Measurements from ENCODE around the gene CSF3.

Gene CSF3

DNA sequence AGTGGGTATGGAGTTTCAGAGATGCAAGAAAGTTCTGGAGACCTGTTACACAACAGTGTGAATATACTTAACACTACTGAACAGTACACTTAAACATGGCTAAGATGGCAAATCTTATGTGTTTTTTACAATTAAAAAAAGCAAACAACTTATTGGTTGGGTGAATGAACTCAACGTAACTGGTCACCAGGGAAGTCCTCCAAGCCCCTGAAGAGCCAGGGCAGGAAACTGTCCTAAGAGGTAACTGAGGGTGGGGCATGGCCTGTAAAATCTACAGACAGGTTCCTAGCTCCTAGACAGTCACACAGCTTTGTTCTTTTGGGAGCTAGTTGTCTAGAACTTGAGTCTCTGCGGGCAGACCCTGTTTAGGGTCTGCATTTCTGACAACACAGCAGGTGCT is 10.3 kb downstream of the CSF3 start:
- FAIRE-seq: no peak

DNA sequence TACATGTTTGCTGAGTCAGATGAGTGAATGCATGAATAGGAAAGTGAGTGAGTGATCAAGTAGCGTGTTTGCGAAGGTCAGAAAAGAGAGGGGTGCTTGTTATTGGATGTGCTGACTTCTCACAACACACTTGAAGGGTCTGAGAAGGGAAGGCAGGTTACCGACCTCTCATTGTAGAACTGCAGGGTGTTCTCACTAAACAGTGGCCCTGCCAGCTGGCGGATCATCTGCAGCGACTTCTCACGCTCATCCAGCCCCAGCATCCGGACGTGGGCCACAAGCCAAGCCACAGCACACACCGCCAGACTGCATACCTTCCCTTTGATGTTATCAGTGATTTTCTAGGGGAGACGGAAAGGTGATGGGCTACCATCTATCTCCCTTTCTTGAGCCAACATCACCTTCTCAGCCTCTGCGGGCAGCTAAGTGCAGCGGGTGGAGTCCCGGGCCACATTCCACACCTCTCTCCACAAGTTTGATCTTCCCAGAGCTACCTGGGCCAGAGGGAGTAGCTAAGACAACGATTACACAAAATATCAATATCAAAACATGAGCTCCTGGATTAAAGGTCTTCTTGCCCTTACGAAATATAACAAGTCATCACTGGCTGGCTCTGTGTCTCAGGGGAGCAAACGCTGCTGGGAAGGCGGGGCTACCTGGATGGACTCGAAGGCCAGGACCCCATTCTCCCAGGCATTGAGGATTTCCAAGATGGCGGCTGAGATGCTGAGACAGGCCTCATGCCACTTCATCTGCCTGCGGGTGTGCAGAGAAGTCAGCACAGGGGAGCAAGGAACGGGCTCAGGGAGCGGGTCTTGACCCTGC is 11.0 kb downstream of the CSF3 start:
- no peak for FAIRE-seq

GRCh38 chr17:40026816-40027613 is 11.8 kb downstream of the CSF3 start:
- no peak for FAIRE-seq

DNA sequence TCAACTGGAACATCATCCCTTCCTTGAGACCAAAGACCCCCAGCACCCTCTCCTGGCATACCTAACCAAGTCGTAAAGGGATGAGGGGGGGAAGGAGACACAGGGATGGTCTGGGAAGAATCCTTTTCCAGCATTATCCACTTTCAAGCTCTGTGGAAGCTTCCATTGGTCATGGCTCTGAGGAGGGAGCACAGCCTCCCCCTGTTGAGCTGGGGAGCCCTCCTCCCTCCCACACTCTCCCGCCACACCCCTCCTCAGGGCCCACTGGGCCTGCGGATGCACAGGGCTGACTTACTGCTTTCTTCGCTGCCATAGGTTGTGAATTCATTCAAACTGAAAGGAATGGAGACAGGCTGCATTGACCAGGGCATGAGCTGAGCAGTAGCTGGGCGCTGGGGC is 12.4 kb downstream of the CSF3 start:
- FAIRE-seq: no peak

DNA sequence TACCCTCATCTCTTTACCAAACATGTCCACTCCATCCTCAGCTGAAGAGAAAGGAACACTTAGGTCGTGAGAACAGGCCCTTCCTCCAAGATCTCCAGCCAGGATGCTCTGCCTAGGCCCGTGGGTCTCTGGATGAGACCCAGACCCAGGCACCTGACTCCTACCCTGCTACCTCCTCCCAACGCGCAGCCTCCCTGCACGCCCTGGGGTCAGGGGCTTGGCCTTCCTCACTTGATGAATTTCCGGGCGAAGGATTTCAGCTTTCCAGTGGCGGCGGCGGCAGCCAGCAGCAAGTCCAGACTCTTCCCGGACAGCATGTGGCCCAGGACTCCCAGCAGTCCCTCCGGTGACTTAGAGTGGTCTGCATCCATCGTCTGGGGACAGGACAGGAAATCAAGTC is 13.4 kb downstream of the CSF3 start:
- FAIRE-seq: no peak

DNA sequence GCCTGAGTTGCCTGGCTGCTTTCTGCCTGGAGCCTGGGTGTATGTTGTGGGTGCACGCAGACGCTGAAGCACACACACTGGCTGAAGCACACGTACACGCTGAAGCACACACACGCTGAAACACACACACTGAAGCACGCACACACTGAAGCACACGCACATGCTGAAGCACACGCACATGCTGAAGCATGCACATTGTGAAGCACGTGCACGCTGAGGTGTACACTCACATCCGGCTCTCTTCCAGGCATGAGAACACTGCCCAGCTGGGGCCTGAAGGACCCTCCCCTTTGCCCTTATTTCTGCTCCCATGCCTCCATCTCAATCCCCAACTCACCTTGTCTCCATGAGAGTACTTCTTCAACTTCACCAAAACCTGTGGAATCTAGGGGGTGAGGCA is 16.5 kb downstream of the CSF3 start:
- FAIRE-seq: no peak

DNA sequence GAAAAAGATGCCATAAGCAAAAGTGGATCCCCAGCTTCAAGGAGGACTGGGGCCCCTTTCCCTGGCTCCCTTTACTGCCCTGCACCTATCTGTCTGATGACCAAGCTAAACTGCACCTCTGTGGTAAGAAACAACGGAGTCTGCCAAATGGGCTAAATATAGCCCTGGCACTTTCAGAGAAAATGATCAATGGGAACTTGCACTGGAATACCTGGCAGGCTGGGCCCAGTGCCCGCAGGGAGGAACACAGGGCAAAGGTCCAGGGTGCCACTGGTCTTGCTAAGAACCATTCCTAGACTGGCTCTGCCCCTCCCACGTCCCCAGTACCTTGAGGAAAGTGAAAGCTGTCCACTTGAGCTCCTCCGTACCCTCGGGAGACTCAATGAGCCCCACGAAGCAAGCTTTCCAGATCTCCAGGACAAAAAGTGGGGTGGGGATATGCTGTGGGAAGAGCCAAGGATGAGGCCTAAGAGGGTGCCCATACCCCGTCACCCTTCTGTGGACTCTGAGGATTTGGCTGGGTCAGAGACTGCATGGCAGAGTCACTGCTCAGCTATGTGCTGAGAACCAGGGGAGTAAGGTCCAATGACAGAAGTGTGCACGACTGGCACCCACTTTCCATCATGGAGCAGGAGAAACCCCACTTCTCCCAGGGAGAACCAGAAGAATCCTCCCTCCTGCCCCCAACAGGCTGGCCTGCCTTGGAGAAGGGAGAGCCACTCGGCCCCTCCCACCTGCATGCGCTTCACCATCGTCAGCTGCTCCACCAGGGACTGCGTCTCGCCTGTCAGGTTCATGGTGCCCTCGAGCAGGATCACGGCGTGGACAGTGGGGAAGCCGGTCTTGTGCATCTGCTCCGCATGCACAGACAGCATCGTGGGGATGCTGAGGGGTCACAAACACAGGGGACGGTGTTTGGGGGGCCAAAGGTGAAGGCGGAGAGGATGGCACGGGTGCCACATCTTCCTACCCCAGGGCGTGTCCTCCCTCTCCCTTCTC is 17.4 kb downstream of the CSF3 start:
- FAIRE-seq: no peak

DNA sequence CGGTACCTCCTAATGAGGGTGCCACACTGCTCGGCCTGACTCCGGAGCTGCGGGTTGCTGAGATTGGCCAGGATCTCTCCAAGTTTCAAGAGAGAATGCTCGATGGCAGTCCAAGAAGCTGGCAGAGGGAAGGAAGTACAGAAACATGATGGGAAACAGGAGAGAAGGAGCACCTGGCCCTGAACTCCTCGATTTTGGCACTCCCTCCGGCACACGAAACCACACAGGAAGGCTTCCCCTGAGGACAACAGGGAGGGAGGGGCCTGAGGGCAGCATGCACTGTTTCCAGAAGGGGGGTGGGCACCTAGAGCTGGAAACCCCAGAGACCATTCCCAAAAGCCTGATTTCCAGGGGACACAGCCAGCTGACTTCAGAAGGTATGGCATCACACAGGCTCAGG is 18.1 kb downstream of the CSF3 start:
- no peak for FAIRE-seq

DNA sequence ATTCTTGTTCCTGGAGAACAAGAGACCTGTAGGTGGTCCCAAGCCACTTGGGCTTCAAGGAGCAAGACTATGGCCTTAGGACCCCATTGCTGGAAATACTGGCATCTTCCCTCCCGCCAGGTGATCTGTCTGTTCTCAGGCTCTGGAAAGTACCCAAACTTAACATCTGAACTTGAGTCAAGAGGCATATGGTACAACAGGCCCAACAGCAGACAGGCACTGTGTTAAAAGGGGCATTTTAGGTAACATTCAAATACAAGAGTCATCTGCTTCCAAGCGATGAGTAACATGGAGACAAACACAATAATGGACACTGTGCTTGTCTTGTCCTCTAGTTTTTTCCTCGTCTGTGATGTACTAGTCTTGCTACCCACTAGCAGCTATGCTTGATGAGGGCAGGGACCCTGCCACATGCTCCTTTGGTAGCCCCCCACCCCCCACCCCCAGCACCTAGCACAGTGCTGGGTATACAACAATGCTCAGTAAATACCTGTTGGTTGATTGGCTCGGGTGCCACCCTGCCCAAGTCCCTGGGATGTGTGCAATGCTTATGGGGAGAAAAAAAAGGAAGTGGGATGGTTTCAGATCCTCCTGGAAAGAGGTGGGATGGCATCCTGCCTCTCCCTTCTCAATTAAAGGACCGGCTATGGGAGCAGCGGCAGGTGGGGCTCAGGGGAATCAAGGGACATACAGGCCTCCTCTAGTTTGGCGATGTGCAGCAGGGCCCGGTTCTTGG is 19.4 kb downstream of the CSF3 start:
- FAIRE-seq: no peak

DNA sequence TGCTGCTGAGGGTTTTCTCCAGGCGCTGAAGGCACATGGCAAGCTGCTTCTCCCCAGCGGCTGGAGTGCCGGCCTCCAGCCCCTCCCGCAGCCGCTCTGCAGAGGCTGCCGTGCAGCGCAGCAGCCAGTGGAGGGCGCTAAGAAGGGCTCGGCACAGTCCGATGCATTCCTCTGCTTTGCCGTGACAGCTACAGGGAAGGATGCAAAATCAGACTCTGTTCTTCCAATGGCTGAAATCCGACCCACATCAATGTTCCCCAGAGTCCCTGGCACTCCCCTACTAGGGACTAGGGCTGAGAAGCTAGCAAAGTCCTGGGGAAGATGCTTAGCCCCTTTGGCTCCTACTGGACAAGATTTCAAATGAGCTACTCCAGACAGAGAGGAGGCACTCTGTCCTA is 19.9 kb downstream of the CSF3 start:
- FAIRE-seq: no peak

GRCh38 chr17:40038882-40039513 is 23.8 kb downstream of the CSF3 start:
- peak; percentile 50 for FAIRE-seq

DNA sequence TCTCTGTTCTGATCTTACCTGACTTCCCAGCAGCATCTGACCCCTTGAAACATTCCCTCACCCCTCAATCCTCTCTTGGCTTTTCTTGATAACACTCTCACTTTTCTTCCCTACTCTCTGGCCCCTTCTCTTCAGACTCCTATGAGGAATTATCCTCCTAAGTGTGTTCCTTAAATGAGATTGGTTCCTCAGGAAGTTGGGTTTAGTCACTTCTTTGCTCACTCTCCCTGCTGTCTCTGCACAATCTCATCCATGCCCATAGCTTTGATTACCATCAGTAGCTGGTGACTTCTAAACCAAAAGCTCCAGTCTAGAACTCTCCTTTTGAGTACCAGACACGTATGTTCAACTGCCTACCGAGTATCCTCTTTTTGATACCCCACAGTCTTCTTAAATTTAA is 26.0 kb downstream of the CSF3 start:
- no peak for FAIRE-seq

- FAIRE-seq: no peak
Measured at GRCh38 chr17:40056379-40057015, 41.3 kb downstream of the CSF3 start.

DNA sequence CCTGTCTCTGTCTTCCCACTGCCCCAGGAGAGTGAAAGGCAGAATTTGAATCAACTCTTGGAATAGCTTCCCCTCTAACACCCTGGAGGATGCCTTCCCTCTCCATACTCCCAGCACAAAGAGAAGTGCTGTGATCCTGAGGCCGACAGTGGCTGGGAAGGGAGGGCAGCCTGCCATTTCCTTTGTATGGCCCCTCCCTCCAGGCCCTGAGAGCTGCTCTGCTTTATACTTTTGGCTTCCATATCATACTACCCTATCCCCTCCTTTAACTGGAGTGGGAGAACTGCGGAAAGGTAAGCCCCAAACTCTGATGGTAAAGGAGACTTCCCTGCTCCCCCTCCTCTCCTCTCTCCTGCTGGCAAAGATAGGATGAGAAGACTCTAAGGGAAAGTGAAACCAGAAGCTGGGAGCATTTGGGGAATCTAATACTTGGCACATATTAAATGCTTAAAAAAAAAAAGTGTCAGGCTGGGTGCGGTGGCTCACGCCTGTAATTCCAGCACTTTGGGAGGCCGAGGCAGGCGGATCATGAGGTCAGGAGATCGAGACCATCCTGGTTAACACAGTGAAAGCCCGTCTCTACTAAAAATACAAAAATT is 43.0 kb downstream of the CSF3 start:
- FAIRE-seq: no peak

DNA sequence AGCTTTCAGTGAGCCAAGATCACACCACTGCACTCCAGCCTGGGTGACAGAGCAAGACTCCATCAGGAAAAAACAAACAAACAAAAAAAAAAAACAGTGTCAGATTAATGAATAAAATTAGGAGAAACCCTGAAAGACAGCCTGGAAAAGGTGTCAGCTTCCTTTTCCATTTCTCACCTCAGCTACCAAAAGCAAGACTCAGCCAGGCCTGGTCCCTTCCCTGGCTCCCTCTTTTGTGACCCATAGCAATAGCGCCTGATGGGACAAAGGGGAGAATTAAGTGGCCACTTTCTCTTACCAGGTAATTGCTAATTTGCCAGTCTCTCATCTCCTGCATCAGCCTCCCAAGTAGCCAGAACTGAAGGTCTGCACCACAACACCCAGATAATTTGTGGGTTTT is 43.6 kb downstream of the CSF3 start:
- FAIRE-seq: no peak

DNA sequence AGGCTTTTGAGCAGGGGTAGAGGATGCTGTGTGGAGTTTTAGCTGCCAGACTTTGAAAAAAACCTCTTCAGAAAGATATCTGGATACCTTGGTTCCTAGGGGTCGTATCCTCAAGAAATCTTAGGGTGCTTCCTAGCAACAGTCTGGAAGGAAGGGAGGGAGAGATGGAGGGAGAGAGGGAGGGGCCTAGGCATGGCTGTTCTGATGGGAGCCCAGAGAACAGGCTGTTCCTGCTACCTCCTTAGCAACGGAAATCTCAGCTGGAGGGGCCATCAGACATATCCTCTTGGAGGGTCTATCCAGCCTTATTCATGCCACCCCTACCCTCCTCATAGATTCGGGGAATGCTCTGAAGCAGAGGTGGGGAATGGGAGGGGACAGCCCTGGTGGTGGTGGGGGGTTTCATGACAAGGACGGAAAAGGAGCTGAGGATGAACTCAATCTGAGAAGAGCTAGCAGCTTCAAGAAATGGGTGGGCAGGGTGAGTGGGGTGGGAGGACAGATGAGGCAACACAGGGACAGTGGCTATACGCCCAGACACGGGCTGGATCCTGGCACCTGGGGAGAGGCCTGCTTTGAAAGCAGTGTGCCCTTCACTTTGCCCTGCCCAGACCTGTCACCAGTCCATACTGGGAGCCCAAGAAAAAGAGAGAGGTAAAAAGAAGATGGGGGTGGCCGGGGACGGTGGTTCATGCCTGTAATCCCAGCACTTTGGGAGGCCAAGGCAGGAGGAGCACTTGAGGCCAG is 44.7 kb downstream of the CSF3 start:
- no peak for FAIRE-seq

- no peak for FAIRE-seq
Measured at GRCh38 chr17:40060887-40061608, 45.8 kb downstream of the CSF3 start.

DNA sequence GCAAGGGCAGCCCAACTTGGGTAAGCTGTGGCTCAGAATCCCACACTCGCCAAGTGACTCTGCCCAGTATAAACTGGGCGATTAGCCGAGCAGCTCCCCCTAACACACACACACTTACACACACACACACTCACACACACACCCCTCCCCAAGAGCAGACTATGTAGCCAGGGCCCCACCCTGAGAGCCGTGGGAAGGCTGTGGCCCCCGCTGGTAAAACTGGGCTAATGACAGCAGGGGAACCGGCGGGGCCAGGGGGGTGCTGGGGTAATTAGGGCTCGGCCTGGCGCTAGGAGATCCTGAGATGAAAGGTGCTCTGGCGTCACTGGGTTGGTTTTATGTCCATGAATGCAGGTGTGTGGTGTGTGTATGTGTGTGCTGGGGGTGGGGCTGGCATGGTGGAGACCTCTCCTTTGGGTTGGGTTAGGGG is 46.4 kb downstream of the CSF3 start:
- FAIRE-seq: no peak
